PFSK-1 (cell line): ENCODE data around the gene SLFN12L.

Experiments used
- POLR2AphosphoS5 ChIP-seq: IDR thresholded peaks from 2 replicates; pipeline ENCODE4 v1.6.1; 2012; ENCODE audit warnings: low read depth, mild to moderate bottlenecking, control low read depth, low read length, moderate library complexity
- SIN3A ChIP-seq: IDR thresholded peaks from 2 replicates; pipeline ENCODE4 v1.6.1; 2012; ENCODE audit warnings: mild to moderate bottlenecking, low read length, moderate library complexity, borderline replicate concordance; ENCODE audit not compliant: insufficient read depth
- TF ChIP-seq, protein P1 (sequence below), 2 experiments: IDR thresholded peaks; 2 replicates each; pipeline versions ENCODE4 v1.6.1 to v1.8.0; 2011 to 2012; ENCODE audit warnings: low read depth in 2 of 2, low read length in 2 of 2, control low read depth in 1 of 2, inconsistent platforms in 1 of 2, mild to moderate bottlenecking in 1 of 2, moderate library complexity in 1 of 2; ENCODE audit not compliant: insufficient read depth in 1 of 2

- TF ChIP-seq SIN3A (no peak), POLR2AphosphoS5 (no peak)
- TF ChIP-seq, protein P1, sequence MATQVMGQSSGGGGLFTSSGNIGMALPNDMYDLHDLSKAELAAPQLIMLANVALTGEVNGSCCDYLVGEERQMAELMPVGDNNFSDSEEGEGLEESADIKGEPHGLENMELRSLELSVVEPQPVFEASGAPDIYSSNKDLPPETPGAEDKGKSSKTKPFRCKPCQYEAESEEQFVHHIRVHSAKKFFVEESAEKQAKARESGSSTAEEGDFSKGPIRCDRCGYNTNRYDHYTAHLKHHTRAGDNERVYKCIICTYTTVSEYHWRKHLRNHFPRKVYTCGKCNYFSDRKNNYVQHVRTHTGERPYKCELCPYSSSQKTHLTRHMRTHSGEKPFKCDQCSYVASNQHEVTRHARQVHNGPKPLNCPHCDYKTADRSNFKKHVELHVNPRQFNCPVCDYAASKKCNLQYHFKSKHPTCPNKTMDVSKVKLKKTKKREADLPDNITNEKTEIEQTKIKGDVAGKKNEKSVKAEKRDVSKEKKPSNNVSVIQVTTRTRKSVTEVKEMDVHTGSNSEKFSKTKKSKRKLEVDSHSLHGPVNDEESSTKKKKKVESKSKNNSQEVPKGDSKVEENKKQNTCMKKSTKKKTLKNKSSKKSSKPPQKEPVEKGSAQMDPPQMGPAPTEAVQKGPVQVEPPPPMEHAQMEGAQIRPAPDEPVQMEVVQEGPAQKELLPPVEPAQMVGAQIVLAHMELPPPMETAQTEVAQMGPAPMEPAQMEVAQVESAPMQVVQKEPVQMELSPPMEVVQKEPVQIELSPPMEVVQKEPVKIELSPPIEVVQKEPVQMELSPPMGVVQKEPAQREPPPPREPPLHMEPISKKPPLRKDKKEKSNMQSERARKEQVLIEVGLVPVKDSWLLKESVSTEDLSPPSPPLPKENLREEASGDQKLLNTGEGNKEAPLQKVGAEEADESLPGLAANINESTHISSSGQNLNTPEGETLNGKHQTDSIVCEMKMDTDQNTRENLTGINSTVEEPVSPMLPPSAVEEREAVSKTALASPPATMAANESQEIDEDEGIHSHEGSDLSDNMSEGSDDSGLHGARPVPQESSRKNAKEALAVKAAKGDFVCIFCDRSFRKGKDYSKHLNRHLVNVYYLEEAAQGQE (IDR thresholded peaks at IDR 0.05; ENCODE audit: insufficient read depth in 1 of 2, low read depth in 2 of 2, low read length in 2 of 2): no peak
Observed at GRCh38 chr17:35493040-35493439, 44.4 kb downstream of the SLFN12L start.
